Posterior vena cava (tissue), 2 donors: ENCODE data around the gene PDP2. TPM values are rescaled to one million over a fixed set of nuclear protein-coding genes. Genes with fewer than 3 reads are reported as not detected.
"Not testable (repeated sequence)": the region's sequence is repeated elsewhere in the genome, so short reads cannot be mapped to it uniquely, and the experiment has no call there.

Source experiments
- DNase-seq: peaks from one replicate; pipeline ENCODE4 v3.0.0-alpha.2; 2020; ENCODE audit warnings: low spot score
- intact Hi-C, 2 donors: fragments of 100-400 bp; cut with DNase I; formaldehyde crosslinking; loops; one replicate each; pipeline versions ENCODE4 v1.14.1 to v1.14.2; 2022 to 2023
- total RNA-seq, 2 donors: library from RNA; stranded (reverse); fragmentation: NEBNext Ultra II Directional; extraction: Animal tissue kit (Norgen Biotek cat#: 25700); gene quantifications; one replicate each; pipeline ENCODE4 v1.2.1, GENCODE V29; 2021
- donor health status: DM: yes; HTN: yes; CAD: no.
- donor health status: DM: yes; HTN: yes; CAD: no.

The PDP2 gene
- total RNA-seq, 2 donors from 2014 or later = 5.0 to 5.5 TPM

- intact Hi-C loops = loop anchor here in 1 of 2 donors (5.0 kb wide), 1 partner anchor 32 kb away; no protein-coding TSS in a partner anchor
- no peak for DNase-seq
Measured at GRCh38 chr16:66924527-66925321, 44.4 kb downstream of the PDP2 start.

- intact Hi-C loops = loop anchor here in 1 of 2 donors (5.0 kb wide), 1 partner anchor 33 kb away; no protein-coding TSS in a partner anchor
- DNase-seq = peak; percentile 88
Measured at GRCh38 chr16:66925322-66925840, 45.1 kb downstream of the PDP2 start, which contains the start of gene RRAD. TSS of gene RRAD (minus strand) at chr16:66925535. CDS start at chr16:66925179, 356 bp downstream.

- intact Hi-C loops = loop anchor here in 1 of 2 donors (5.0 kb wide), 1 partner anchor 34 kb away; no protein-coding TSS in a partner anchor
- DNase-seq = no peak
Measured at GRCh38 chr16:66926171-66926947, 46.0 kb downstream of the PDP2 start.

GRCh38 chr16:66926961-66927436 lies 46.7 kb downstream of the PDP2 start:
- intact Hi-C loops = loop anchor here in 1 of 2 donors (5.0 kb wide), 1 partner anchor 35 kb away; no protein-coding TSS in a partner anchor
- DNase-seq = no peak

- intact Hi-C loops = loop anchor here in 1 of 2 donors (5.0 kb wide), 1 partner anchor 36 kb away; no protein-coding TSS in a partner anchor
Measured at GRCh38 chr16:66927918-66928649, 47.8 kb downstream of the PDP2 start.

GRCh38 chr16:66928702-66929388 lies 48.5 kb downstream of the PDP2 start:
- intact Hi-C loops = loop anchor here in 1 of 2 donors (5.0 kb wide), 1 partner anchor 37 kb away; no protein-coding TSS in a partner anchor
- no peak for DNase-seq

More at GRCh38 chr16:66927918-66928649, 47.8 kb downstream of the PDP2 start:
- DNase-seq = no peak

GRCh38 chr16:66930189-66930588 lies 49.9 kb downstream of the PDP2 start:
- intact Hi-C loops = loop anchor here in 1 of 2 donors (5.0 kb wide), 1 partner anchor 33 kb away; no protein-coding TSS in a partner anchor
- DNase-seq = no peak

- intact Hi-C loops = loop anchor here in 1 of 2 donors (5.0 kb wide), 1 partner anchor 34 kb away; no protein-coding TSS in a partner anchor
- DNase-seq = no peak
Measured at GRCh38 chr16:66931665-66932064, 51.4 kb downstream of the PDP2 start.

GRCh38 chr16:66932076-66932475 lies 51.8 kb downstream of the PDP2 start:
- intact Hi-C loops = loop anchor here in 1 of 2 donors (5.0 kb wide), 1 partner anchor 35 kb away; no protein-coding TSS in a partner anchor
- no peak for DNase-seq

- intact Hi-C loops = loop anchor here in 1 of 2 donors (5.0 kb wide), 1 partner anchor 36 kb away; no protein-coding TSS in a partner anchor
- DNase-seq = no peak
Measured at GRCh38 chr16:66933776-66934137, 53.4 kb downstream of the PDP2 start.

GRCh38 chr16:66934138-66934838 lies 54.0 kb downstream of the PDP2 start, which contains the start of gene CIAO2B:
TSS of gene CIAO2B (minus strand) at chr16:66934402. CDS start at chr16:66934364, 38 bp downstream.
- peak; percentile 97 for DNase-seq
- intact Hi-C loops = loop anchor here in 1 of 2 donors (5.0 kb wide), 1 partner anchor 37 kb away; no protein-coding TSS in a partner anchor

- not testable (repeated sequence) for DNase-seq
- intact Hi-C loops = loop anchor here in 1 of 2 donors (5.0 kb wide), 1 partner anchor 38 kb away; no protein-coding TSS in a partner anchor
Measured at GRCh38 chr16:66934839-66935313, 54.6 kb downstream of the PDP2 start.

GRCh38 chr16:66935314-66936011 lies 55.1 kb downstream of the PDP2 start, which contains the start of gene CES2:
TSS of gene CES2 (plus strand) at chr16:66935516. CDS start at chr16:66935636, 120 bp downstream.
- no peak for DNase-seq
- intact Hi-C loops = no loop called here

GRCh38 chr16:66936462-66936861 lies 56.1 kb downstream of the PDP2 start:
- intact Hi-C loops = no loop called here
- no peak for DNase-seq

- intact Hi-C loops = no loop called here
- no peak for DNase-seq
Measured at GRCh38 chr16:66936889-66937554, 56.7 kb downstream of the PDP2 start.
